B cell (primary cell): Measurements from ENCODE around the gene S1PR2. TPM values are rescaled to one million over a fixed set of nuclear protein-coding genes. Genes with fewer than 3 reads are reported as not detected.

ENCODE experiments used
- ATAC-seq: fragments of 200-7000 bp; cut with Tn5 transposase; one replicate; pipeline ENCODE4 v1.10.0; 2021; ENCODE audit warnings: low read depth, mild to moderate bottlenecking, moderate number of reproducible peaks, moderate library complexity
- CTCF ChIA-PET: fragments of 350-600 bp; sonication (Branson Sonifier 250); formaldehyde crosslinking; loops from one replicate; lab custom pipeline; 2021; ENCODE audit warnings: antibody characterized with exemption, inconsistent platforms; lab: Charles Lee
- POLR2A ChIA-PET: fragments of 350-600 bp; sonication (Branson Sonifier 250); formaldehyde crosslinking; loops from one replicate; lab custom pipeline; 2021; ENCODE audit warnings: antibody characterized with exemption; lab: Charles Lee
- DNase-seq: peaks from one replicate; pipeline ENCODE4 v3.0.0; 2013
- H2AFZ ChIP-seq: 2 replicates; pipeline ENCODE4 v1.6.1; 2012; ENCODE audit warnings: mild to moderate bottlenecking, low read depth, low read length; ENCODE audit not compliant: insufficient read depth, poor library complexity, severe bottlenecking
- H3K27ac ChIP-seq, 2 donors: 1 replicate in 1 of 2; 2 replicates in 1 of 2; pipeline ENCODE4 v1.5.1; 2012 to 2013; ENCODE audit warnings: low read length in 2 of 2, mild to moderate bottlenecking in 2 of 2, moderate library complexity in 1 of 2
- H3K27me3 ChIP-seq, 4 experiments: fragments of 200-600 bp in 1 of 4; sonication (generic) in 1 of 4; replicated peaks in 1 of 4; 1 replicate in 2 of 4; 2 replicates in 2 of 4; pipeline versions ENCODE4 v1.6.1 to v1.7.0; 2013 to 2016; ENCODE audit warnings: low read length in 3 of 4, mild to moderate bottlenecking in 2 of 4, mixed read lengths in 1 of 4, moderate library complexity in 1 of 4; ENCODE audit not compliant: insufficient read depth in 4 of 4, control insufficient read depth in 3 of 4; ENCODE audit errors: control extremely low read depth in 1 of 4
- H3K36me3 ChIP-seq, 2 experiments: replicated peaks in 1 of 2; 1 replicate in 1 of 2; 2 replicates in 1 of 2; pipeline versions ENCODE4 v1.6.1 to v1.7.1; 2013; ENCODE audit warnings: low read length in 1 of 2; ENCODE audit not compliant: insufficient read depth in 2 of 2, control insufficient read depth in 1 of 2; ENCODE audit errors: control extremely low read depth in 1 of 2, extremely low read depth in 1 of 2
- H3K4me1 ChIP-seq, 2 donors: fragments of 200-600 bp in 1 of 2; sonication (generic) in 1 of 2; 1 replicate in 1 of 2; 2 replicates in 1 of 2; pipeline versions ENCODE4 v1.5.1 to v1.6.1; 2013 to 2017; ENCODE audit warnings: low read length in 2 of 2; ENCODE audit not compliant: control insufficient read depth in 2 of 2, insufficient read depth in 2 of 2
- H3K4me2 ChIP-seq: replicated peaks from 2 replicates; pipeline ENCODE3; 2012; ENCODE audit warnings: mild to moderate bottlenecking, low read depth, low read length; ENCODE audit not compliant: poor library complexity, severe bottlenecking
- H3K4me3 ChIP-seq, 5 experiments: fragments of 200-600 bp in 1 of 5; sonication (generic) in 1 of 5; 1 replicate in 3 of 5; 2 replicates in 2 of 5; pipeline versions ENCODE4 v1.5.1 to v1.7.0; 2011 to 2016; ENCODE audit warnings: low read length in 4 of 5, mild to moderate bottlenecking in 4 of 5, low read depth in 2 of 5, control low read depth in 1 of 5, moderate library complexity in 1 of 5; ENCODE audit not compliant: insufficient read depth in 1 of 5; ENCODE audit errors: control extremely low read depth in 1 of 5, extremely low read depth in 1 of 5
- H3K79me2 ChIP-seq: fragments of 200-600 bp; sonication (generic); one replicate; pipeline ENCODE4 v1.6.0; 2016; ENCODE audit warnings: low read length; ENCODE audit not compliant: control insufficient read depth, insufficient read depth
- H3K9ac ChIP-seq: fragments of 200-600 bp; sonication (generic); 2 replicates; pipeline ENCODE4 v1.6.1; 2017; ENCODE audit warnings: mild to moderate bottlenecking, low read length, moderate library complexity
- H3K9me3 ChIP-seq, 3 donors: one replicate each; pipeline versions ENCODE4 v1.6.1 to v1.7.1; 2013; ENCODE audit warnings: low read length in 2 of 3; ENCODE audit not compliant: control insufficient read depth in 2 of 3, insufficient read depth in 1 of 3; ENCODE audit errors: control extremely low read depth in 1 of 3
- H4K20me1 ChIP-seq: 2 replicates; pipeline ENCODE4 v1.6.0; 2012; ENCODE audit warnings: mild to moderate bottlenecking, low read length; ENCODE audit not compliant: insufficient read depth, control insufficient read depth, poor library complexity, severe bottlenecking
- H3K27ac Mint-ChIP-seq: one replicate; pipeline ENCODE4 v1.8.0; 2021; ENCODE audit warnings: mixed read lengths
- H3K27me3 Mint-ChIP-seq: one replicate; pipeline ENCODE4 v1.8.0; 2021; ENCODE audit warnings: mixed read lengths
- H3K4me1 Mint-ChIP-seq: one replicate; pipeline ENCODE4 v1.8.0; 2021; ENCODE audit warnings: mixed read lengths
- H3K4me3 Mint-ChIP-seq: one replicate; pipeline ENCODE4 v1.8.0; 2021; ENCODE audit warnings: mixed read lengths
- H3K9me3 Mint-ChIP-seq: one replicate; pipeline ENCODE4 v1.8.0; 2022; ENCODE audit warnings: mixed read lengths; ENCODE audit not compliant: insufficient read depth
- CTCF ChIP-seq: fragments of 200-600 bp; IDR thresholded peaks from one replicate; pipeline ENCODE4 v1.8.0; 2022; ENCODE audit warnings: antibody characterized with exemption, mild to moderate bottlenecking
- EZH2 ChIP-seq: IDR thresholded peaks from 2 replicates; pipeline ENCODE4 v1.6.1; 2012; ENCODE audit warnings: borderline replicate concordance, low read depth, mild to moderate bottlenecking, moderate library complexity, low read length; ENCODE audit not compliant: insufficient read depth, poor library complexity, severe bottlenecking
- WGBS: methylation state at CpG from one replicate; pipeline ENCODE4 v1.1.5; 2013; ENCODE audit warnings: missing lambda C conversion rate; ENCODE audit not compliant: insufficient coverage; 5-methylcytosine and 5-hydroxymethylcytosine counted together
- intact Hi-C: fragments of 100-400 bp; cut with micrococcal nuclease; formaldehyde crosslinking; loops from one replicate; pipeline ENCODE4 v1.10.0; 2022
- polyA plus RNA-seq: library from polyadenylated mRNA; depleted of rRNA; stranded (reverse); fragments of >200 nt; gene quantifications from 2 replicates; pipeline ENCODE4 v1.2.3, GENCODE V29; 2012
- total RNA-seq, 2 donors: library from RNA; stranded (reverse); fragments of 120-200 nt in 1 of 2; gene quantifications; 1 replicate in 1 of 2; 2 replicates in 1 of 2; pipeline versions ENCODE4 v1.2.3 to v1.2.4, GENCODE V29; 2013 to 2022

Gene S1PR2
- total and polyA plus RNA-seq, 2 donors (not counting 1 experiment from before 2014, with no cell fraction given) = 1.8 to 4.4 TPM

GRCh38 chr19:10258080-10258710 is 27.1 kb upstream of the S1PR2 start:
- no peak overlapping the region for H3K9ac ChIP-seq
- H3K79me2 ChIP-seq = peaks cover 7% of the 10 kb centered on the region
- H3K36me3 ChIP-seq = peaks cover 0 to 41% of the 10 kb centered on the region in 2 experiments
- no peaks in the 10 kb centered on the region for H3K27me3 ChIP-seq
- no peak for TF ChIP-seq CTCF
- no peak for TF ChIP-seq EZH2
- Mint-ChIP-seq H3K4me1 (peaks cover 3% of the 10 kb centered on the region), H3K9me3 (no peaks in the 10 kb centered on the region), H3K27ac (no peak overlapping the region), H3K27me3 (no peaks in the 10 kb centered on the region), H3K4me3 (no peak overlapping the region)
- H3K27ac ChIP-seq = no peak overlapping the region
- peaks cover 0 to 3% of the 10 kb centered on the region in 2 donors for H3K4me1 ChIP-seq
- POLR2A ChIA-PET = interaction anchor here (0.6 to 1.0 kb wide), 3 partner anchors 12 to 152 kb away, joined by 3 to 15 read pairs (median 3); partner anchors contain the start of genes ICAM1 and PPAN
- H3K4me3 ChIP-seq = no peak overlapping the region
- ATAC-seq (no peak), DNase-seq (no peak)
- H4K20me1 ChIP-seq = no peaks in the 10 kb centered on the region
- intact Hi-C loops = no loop called here
- no peaks in the 10 kb centered on the region for H3K9me3 ChIP-seq
- WGBS = 95% methylated on average over 17 of the region's 18 CpGs
- H2AFZ ChIP-seq = no peak overlapping the region
- CTCF ChIA-PET = interaction anchor here (0.6 to 7.9 kb wide), 40 partner anchors 8 to 328 kb away, joined by 3 to 268 read pairs (median 4); partner anchors contain the start of genes CDC37, DNMT1, ICAM1 and ICAM4
- no peak overlapping the region for H3K4me2 ChIP-seq

- ATAC-seq (no peak), DNase-seq (no peak)
- no peaks in the 10 kb centered on the region for H3K27me3 Mint-ChIP-seq
- H3K4me3 Mint-ChIP-seq = no peak overlapping the region
- no peaks in the 10 kb centered on the region for H3K9me3 ChIP-seq
- no peaks in the 10 kb centered on the region for H3K27me3 ChIP-seq
- intact Hi-C loops = no loop called here
- no peak overlapping the region for H3K27ac ChIP-seq
- no peaks in the 10 kb centered on the region for H3K9me3 Mint-ChIP-seq
- peaks cover 12% of the 10 kb centered on the region for H3K4me1 Mint-ChIP-seq
- peaks cover 5% of the 10 kb centered on the region for H4K20me1 ChIP-seq
- H3K9ac ChIP-seq = no peak overlapping the region
- H3K4me1 ChIP-seq = peaks cover 6 to 11% of the 10 kb centered on the region in 2 donors
- POLR2A ChIA-PET = interaction anchor here (1.1 kb wide), 1 partner anchor 23 kb away, joined by 4 read pairs; no protein-coding TSS in a partner anchor
- no peak overlapping the region for H3K4me2 ChIP-seq
- no peak overlapping the region for H2AFZ ChIP-seq
- H3K27ac Mint-ChIP-seq = no peak overlapping the region
- CTCF ChIA-PET = interaction anchor here (0.6 to 7.9 kb wide), 4 partner anchors 12 to 327 kb away, joined by 3 to 268 read pairs (median 50); partner anchors contain the start of gene ICAM1
- no peak overlapping the region for H3K4me3 ChIP-seq
- 92% methylated on average over 8 of the region's 9 CpGs for WGBS
- H3K36me3 ChIP-seq = peaks cover 0 to 41% of the 10 kb centered on the region in 2 experiments
- TF ChIP-seq CTCF (no peak), EZH2 (no peak)
- peaks cover 18% of the 10 kb centered on the region for H3K79me2 ChIP-seq
Observed at GRCh38 chr19:10256970-10257615, 26.0 kb upstream of the S1PR2 start.
